Endothelial cell (in vitro differentiated cells): ENCODE results near the gene MKNK1. TPM values are rescaled to one million over a fixed set of nuclear protein-coding genes. Genes with fewer than 3 reads are reported as not detected.

ENCODE experiments used
- DNase-seq: peaks from one replicate; pipeline ENCODE4 v3.0.0; 2021; ENCODE audit warnings: low spot score
- H3K27ac Mint-ChIP-seq: one replicate; pipeline ENCODE4 v1.8.0; 2021; ENCODE audit warnings: mixed read lengths, inconsistent platforms; ENCODE audit not compliant: unreplicated experiment
- H3K27me3 Mint-ChIP-seq: one replicate; pipeline ENCODE4 v1.8.0; 2021; ENCODE audit warnings: mild to moderate bottlenecking, moderate library complexity, mixed read lengths, inconsistent platforms; ENCODE audit not compliant: unreplicated experiment
- H3K36me3 Mint-ChIP-seq: one replicate; pipeline ENCODE4 v1.8.0; 2021; ENCODE audit warnings: mild to moderate bottlenecking, low read depth, mixed read lengths, inconsistent platforms; ENCODE audit not compliant: unreplicated experiment
- H3K4me1 Mint-ChIP-seq: one replicate; pipeline ENCODE4 v1.8.0; 2021; ENCODE audit warnings: mild to moderate bottlenecking, mixed read lengths, inconsistent platforms; ENCODE audit not compliant: unreplicated experiment
- H3K4me3 Mint-ChIP-seq: one replicate; pipeline ENCODE4 v1.8.0; 2021; ENCODE audit warnings: mild to moderate bottlenecking, mixed read lengths, inconsistent platforms; ENCODE audit not compliant: unreplicated experiment
- H3K9me3 Mint-ChIP-seq: one replicate; pipeline ENCODE4 v1.8.0; 2021; ENCODE audit warnings: mixed read lengths, inconsistent platforms; ENCODE audit not compliant: unreplicated experiment
- total RNA-seq: library from RNA; stranded (reverse); fragmentation: NEBNext Ultra II Directional; extraction: Animal tissue kit (Norgen Biotek cat#: 25700); gene quantifications from one replicate; pipeline ENCODE4 v1.2.1, GENCODE V29; 2021; ENCODE audit not compliant: unreplicated experiment
- TF ChIP-seq, protein P1 (sequence below): fragments of 200-600 bp; sonication (generic); IDR thresholded peaks from one replicate; pipeline ENCODE4 v1.5.0; 2021; ENCODE audit warnings: antibody characterized with exemption; ENCODE audit not compliant: unreplicated experiment

MKNK1 gene
- total RNA-seq, 1 donor from 2014 or later = 57.9 TPM

DNA sequence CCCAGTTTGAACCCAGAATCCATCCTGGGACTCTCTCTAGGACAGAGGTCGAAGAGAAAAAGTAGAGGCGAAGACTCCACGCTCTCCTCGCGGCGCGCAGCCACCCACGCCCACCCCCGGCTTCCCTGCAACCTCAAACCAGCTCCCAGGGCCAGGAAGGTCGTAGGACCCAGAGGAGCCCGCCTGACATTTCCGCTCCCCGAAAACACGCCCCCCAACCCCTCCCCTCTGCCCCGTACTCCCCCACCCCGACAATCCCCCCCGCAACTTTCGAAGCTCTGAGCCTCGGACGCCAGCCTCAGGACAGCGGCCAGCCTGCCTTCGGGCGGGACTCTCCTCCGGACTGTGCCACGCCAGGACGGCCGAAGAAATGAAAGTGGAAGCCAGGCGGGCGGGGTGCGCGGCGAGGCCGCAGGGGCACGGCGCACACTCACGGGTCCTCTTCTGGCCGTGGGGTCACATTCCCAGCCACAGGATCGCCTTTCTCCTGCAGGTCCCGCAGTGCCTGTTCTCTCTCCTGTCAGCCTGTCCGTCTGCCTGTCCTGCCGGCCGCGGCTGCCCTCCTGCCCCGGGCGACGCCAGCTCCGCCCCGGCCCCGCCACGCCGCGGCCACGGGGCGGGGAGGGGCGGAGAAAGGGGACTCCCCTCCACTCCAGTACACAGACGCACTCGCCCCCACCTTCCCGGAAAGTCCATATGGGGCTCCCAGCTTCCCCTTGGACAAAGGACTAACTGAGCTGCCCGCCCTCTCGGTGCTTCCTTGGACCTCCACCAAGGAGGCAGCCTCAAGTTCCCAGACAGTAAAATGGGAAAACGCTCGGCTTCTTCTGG, 12.4 kb upstream of the MKNK1 start, which contains the start of gene MOB3C:
Gene MOB3C (minus strand): TSS at position 535 of the 831 bp plus-strand sequence. CDS start 3,490 bp downstream, outside the sequence.
- peak within 1 kb of the TSS; percentile 97 for H3K4me3 Mint-ChIP-seq
- H3K9me3 Mint-ChIP-seq = no peaks in the 10 kb centered on the region
- H3K36me3 Mint-ChIP-seq = peaks cover 13% of the 10 kb centered on the region
- peak; percentile 62 for DNase-seq
- H3K4me1 Mint-ChIP-seq = peaks cover 51% of the 10 kb centered on the region
- peak within 1 kb of the TSS; percentile 87 for H3K27ac Mint-ChIP-seq
- H3K27me3 Mint-ChIP-seq = peaks cover 15% of the 10 kb centered on the region
- TF ChIP-seq, protein P1, sequence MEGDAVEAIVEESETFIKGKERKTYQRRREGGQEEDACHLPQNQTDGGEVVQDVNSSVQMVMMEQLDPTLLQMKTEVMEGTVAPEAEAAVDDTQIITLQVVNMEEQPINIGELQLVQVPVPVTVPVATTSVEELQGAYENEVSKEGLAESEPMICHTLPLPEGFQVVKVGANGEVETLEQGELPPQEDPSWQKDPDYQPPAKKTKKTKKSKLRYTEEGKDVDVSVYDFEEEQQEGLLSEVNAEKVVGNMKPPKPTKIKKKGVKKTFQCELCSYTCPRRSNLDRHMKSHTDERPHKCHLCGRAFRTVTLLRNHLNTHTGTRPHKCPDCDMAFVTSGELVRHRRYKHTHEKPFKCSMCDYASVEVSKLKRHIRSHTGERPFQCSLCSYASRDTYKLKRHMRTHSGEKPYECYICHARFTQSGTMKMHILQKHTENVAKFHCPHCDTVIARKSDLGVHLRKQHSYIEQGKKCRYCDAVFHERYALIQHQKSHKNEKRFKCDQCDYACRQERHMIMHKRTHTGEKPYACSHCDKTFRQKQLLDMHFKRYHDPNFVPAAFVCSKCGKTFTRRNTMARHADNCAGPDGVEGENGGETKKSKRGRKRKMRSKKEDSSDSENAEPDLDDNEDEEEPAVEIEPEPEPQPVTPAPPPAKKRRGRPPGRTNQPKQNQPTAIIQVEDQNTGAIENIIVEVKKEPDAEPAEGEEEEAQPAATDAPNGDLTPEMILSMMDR = no peak

DNA sequence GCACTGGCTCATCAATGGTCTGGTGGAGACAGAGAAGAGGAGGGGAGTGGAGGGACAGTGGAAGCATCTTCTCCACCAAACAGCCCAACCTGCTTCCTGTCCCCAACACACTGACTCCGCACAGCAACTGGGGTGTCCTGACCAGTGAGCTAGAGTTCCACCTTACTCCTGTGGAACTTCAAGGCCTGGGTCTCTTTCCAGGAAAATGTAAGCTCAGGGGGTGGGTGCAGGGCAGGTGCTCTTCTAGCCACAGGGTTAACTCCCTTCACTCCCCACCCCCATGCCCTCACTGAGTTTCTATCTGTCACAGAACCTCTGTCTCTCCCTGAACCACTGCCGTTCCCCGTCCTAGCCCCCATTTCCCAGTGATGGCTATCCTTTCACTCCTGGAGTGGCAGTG, 11.7 kb upstream of the MKNK1 start:
- Mint-ChIP-seq H3K36me3 (peaks cover 20% of the 10 kb centered on the region), H3K27ac (peak overlapping the region; percentile 87), H3K4me3 (peak overlapping the region; percentile 97), H3K4me1 (peaks cover 59% of the 10 kb centered on the region), H3K27me3 (peaks cover 18% of the 10 kb centered on the region), H3K9me3 (no peaks in the 10 kb centered on the region)
- DNase-seq = no peak
- TF ChIP-seq, protein P1 = no peak

DNA sequence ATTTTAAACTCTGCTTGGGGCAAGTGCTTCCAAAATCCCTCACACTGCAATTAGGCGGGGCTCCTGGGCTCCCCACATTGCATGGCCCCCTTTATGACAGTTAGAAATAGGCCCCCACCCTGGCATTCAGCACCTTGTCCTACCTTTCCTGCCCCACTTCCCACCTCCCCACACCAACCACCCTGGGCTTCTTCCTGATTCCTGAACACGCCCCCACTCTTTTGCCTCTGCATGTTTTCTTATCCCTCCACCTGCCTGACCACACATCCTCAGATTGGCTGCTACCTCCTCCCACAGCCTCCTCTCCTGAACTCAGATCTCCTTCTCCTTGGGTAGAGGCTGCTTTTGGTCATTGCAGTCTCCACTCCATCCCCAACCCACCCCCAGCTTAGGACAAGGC, 11.0 kb upstream of the MKNK1 start:
- peak overlapping the region; percentile 87 for H3K27ac Mint-ChIP-seq
- TF ChIP-seq, protein P1 = no peak
- no peaks in the 10 kb centered on the region for H3K9me3 Mint-ChIP-seq
- peak overlapping the region; percentile 97 for H3K4me3 Mint-ChIP-seq
- peaks cover 19% of the 10 kb centered on the region for H3K27me3 Mint-ChIP-seq
- peaks cover 26% of the 10 kb centered on the region for H3K36me3 Mint-ChIP-seq
- DNase-seq = no peak
- peaks cover 65% of the 10 kb centered on the region for H3K4me1 Mint-ChIP-seq

GRCh38 chr1:46614604-46614984, 10.5 kb upstream of the MKNK1 start:
- TF ChIP-seq, protein P1 = no peak
- H3K27me3 Mint-ChIP-seq = peaks cover 19% of the 10 kb centered on the region
- peaks cover 70% of the 10 kb centered on the region for H3K4me1 Mint-ChIP-seq
- peak overlapping the region; percentile 97 for H3K4me3 Mint-ChIP-seq
- H3K9me3 Mint-ChIP-seq = no peaks in the 10 kb centered on the region
- DNase-seq = no peak
- peaks cover 31% of the 10 kb centered on the region for H3K36me3 Mint-ChIP-seq
- peak overlapping the region; percentile 87 for H3K27ac Mint-ChIP-seq
